HG02870 (cell line): ENCODE measurements around the gene NFKBIB.
"Not testable (repeated sequence)": the region's sequence is repeated elsewhere in the genome, so short reads cannot be mapped to it uniquely, and the experiment has no call there.

ENCODE experiments used
- ATAC-seq: cut with Tn5 transposase; IDR thresholded peaks from one replicate; pipeline ENCODE4 v1.9.1; 2021; ENCODE audit warnings: mild to moderate bottlenecking, moderate library complexity; ENCODE audit not compliant: unreplicated experiment

Gene NFKBIB

DNA sequence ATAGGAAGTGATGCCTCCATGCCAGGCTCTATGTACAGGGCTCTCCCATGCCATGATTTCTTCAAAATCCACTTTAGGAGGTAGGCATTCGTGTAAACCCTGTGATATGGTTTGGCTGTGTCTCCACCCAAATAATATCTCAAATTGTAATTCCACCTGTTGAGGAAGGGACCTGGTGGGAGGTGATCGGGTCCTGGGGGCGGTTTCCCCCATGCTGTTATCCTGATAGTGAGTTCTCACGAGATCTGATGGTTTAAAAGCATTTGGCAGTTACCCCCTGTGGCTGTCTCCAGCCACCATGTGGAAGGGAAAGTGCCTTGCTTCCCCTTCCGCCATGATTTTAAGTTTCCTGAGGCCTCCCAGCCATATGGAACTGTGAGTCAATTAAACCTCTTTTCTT, 22.7 kb downstream of the NFKBIB start:
- ATAC-seq = no peak

DNA sequence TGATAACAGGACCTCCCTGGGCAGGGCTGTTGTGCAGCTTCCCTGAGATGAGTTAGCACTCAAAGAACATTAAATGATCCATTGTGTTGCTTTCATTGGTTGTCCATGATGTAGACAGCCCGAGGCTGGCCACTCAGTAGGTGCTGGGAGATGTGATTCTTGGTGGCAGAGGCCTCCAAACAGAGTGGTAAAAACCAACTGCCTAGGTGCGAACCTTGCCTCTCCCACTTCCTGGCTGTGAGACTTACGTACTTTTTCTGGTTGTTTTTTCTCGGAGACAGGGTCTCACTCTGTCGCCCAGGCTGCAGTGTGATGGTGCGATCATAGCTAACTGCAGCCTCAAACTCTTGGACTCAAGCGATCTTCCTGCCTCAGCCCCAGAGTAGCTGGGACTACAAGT, 24.6 kb downstream of the NFKBIB start:
- ATAC-seq = no peak

DNA sequence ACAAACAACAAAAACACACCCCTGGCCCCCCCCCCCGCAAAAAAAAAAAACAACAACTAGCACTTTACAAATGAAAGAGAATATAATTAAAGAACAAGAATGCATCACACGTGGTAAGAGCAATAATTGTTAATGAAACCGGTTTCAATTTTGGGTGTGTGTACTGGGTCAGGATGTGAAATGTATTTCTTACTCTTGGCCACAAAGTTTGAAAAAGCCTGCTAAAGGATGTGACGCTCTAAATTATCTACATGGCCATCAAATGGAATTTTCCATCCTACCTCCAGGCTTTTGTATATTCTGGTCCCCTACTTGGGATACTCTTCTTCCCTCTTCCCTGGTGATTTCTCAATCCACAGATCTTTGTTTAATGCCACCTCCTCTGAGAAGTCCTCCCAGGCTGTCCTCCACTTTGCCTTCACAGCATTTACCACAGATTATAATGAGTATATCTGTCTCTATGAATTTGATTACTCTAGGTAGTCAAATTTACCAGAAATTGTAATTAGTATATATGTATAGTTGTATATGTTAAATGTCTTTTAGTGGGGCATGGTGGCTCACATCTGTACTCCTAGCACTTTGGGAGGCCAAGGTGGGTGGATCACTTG, 28.7 kb downstream of the NFKBIB start:
- ATAC-seq = no peak

DNA sequence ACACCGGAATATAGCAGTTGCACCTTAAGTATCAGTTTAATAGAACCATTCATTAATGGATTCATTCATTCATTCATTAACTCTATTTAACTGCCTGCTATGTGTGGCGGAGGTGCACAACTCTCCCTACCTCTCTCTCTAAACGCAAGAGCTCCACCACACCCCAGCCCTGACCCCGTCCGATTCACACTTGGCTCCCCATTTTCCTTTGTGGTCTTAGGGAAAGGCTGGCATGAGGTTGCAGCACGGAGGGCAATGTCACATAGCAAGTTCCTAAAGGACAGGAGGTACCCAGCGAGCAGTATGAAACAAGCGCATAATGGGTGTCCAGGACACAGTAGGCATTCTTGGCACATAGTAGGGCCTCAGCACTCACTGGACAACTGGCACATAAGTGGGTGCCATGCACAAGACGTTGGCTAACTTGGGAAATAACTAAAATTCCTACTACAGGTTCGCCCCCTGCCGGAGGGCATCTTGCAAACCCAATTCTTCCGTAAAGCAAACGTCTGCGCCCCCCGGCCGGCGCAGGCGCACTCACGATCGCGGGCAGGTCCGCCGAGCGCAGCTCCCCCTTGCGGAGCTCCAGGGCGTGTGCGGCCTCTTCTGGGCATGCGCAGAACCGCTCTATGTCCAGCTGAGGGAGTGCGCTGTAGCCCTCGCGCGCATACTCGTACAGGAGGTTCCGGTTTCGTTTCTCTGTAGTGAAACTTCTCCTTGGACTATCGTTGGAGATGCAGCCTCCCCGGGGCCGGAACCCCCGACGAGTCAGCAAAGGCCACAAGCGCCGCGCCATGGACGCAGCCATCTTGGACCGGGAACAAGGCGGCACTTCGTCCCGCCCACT, 30.4 kb downstream of the NFKBIB start, which contains the start of gene SARS2:
SARS2 (minus strand) TSS at position 835 of the 847 bp plus-strand sequence; CDS start at position 808, 27 bp downstream.
- peak; percentile 68 for ATAC-seq

DNA sequence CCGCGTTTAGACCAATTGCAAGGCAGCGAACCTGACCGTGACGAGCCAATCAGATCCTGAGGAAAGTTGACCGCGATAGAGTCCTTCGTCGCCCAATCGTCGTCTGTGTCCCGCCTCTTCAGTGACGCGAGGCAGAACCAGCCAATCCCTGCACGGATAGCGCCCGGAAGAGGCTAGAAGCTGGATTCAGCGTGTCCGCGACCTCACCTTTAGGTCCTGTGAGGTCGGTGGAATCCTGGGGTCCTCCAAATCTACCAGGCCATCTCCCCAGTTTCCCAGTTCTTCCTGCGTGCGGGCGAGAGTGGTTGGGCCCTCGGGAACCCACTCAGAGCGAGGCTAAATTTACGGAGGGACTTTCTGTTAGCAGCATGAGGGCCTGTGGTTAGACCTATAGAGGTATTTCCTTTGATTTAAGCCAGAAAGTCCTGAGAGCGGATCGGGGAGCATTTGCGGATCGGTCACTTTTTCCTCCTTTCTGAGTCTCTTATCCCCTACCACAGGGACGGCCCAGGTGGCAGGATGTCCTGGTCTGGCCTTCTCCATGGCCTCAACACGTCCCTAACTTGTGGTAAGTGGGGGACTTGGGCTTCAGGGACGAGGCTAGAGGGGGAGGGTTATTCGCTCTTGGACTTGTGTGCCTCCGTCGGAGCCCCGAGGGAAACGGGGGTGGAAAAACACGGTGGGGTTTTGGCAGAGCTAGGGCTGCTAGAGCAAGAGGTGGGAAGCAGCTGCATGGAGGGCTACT, 31.2 kb downstream of the NFKBIB start, which contains the start of gene MRPS12:
MRPS12 (plus strand) TSS at position 169 of the 745 bp plus-strand sequence; CDS start at position 520, 351 bp downstream.
- peak; percentile 92 for ATAC-seq

DNA sequence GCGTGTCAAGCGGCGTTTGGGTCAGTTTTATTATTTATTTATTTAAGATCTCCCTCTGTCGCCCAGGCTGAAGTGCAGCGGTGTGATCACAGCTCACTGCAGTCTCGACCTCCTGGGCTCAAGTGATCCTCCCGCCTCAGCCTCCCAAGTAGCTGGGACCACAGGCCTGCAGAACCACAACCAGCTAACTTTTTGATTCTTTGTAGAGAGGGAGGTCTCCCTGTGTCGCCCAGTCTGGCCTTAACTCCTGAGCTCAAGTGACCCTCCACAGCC, 31.7 kb downstream of the NFKBIB start:
- ATAC-seq = no peak

DNA sequence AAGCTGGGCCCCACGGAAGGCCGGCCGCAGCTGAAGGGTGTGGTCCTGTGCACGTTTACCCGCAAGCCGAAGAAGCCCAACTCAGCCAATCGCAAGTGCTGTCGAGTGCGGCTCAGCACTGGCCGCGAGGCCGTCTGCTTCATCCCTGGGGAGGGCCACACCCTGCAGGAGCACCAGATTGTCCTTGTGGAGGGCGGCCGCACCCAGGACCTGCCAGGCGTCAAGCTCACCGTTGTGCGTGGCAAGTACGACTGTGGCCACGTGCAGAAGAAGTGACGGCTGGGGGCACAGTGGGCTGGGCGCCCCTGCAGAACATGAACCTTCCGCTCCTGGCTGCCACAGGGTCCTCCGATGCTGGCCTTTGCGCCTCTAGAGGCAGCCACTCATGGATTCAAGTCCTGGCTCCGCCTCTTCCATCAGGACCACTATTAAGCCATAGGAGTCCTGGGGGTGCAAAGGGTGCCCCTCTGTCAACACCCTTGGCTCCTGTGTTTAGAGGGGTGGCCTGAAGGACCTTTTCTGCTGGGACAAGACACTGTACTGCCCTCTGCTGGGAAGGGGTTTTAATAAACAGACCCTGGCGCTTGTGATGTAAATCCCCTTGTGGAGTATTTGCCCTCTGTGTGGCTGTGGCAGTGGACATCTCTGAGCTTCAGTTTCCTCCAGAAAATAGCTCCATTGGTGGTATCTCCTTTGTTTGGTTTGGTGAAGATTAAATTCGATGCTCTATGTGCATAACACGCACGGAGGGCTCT, 32.8 kb downstream of the NFKBIB start:
- ATAC-seq = no peak

DNA sequence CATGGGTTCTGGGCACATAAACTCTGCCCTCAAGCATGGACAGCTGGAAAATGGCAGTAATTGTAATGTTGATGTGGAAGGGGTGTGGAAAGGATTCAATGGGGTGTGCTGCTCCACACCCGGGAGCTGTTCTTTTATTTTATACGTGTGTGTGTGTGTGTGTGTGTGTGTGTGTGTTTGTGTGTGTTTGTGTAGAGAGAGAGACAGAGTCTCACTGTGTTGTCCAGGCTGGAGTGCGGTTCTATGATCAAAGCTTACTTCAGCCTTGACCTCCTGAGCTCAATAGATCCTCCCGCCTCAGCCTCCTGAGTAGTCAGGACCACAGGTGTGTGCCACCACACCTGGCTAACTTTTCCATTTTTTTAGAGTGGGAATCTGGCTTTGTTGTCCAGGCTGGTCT, 33.8 kb downstream of the NFKBIB start:
- no peak for ATAC-seq

DNA sequence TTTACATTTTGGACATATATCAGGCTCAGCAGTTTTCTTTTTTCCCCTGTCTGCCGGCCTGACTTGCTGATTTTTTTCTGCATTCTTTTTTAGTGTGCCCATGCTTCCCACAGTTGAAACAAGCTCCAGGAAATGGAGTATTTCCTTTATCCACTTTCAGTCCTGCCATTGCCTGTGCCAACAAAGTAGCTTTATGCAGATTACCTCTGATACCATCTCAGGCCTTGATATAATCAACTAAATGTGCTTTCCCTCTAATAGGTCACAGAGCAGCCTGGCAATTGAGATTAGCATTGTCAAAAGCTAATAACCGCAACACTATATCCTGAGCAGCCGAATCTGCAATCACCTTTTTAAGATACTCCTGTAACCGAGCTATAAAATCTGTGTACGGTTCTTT, 40.2 kb downstream of the NFKBIB start:
- no peak for ATAC-seq

DNA sequence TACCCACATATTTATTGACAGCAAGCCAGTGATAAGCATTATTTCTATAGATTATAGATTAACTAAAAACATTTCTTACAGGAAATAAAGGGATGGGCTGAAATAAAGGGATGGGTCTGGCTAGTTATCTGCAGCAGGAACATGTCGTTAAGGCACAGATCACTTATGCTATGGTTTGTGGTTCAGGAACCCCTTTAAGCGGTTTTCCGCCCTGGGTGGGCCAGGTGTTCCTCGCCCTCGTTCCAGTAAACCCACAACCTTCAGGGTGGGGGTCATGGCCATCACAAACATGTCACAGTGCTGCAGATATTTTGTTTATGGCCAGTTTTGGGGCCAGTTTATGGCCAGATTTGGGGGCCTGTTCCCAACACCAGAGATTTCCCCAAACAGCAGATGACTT, 41.7 kb downstream of the NFKBIB start:
- not testable (repeated sequence) for ATAC-seq

DNA sequence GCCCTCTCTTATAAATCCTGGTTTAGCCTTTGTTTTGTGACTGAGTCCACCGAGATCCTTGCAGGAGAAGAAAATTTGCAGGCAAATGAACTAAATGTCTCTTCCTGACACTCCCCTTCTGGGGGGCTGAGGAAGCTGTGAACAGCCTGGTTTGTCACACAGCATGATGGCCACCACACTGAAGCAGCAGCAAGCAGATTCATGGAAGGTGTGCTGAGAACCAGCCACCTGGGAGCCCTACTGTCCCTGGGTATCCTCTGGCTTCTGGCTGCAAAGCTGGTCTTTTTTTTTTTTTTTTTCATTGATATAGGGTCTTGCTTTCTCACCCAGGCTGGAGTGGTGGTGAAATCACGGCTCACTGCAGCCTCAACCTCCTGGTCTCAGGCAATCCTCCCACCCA, 42.2 kb downstream of the NFKBIB start:
- no peak for ATAC-seq

DNA sequence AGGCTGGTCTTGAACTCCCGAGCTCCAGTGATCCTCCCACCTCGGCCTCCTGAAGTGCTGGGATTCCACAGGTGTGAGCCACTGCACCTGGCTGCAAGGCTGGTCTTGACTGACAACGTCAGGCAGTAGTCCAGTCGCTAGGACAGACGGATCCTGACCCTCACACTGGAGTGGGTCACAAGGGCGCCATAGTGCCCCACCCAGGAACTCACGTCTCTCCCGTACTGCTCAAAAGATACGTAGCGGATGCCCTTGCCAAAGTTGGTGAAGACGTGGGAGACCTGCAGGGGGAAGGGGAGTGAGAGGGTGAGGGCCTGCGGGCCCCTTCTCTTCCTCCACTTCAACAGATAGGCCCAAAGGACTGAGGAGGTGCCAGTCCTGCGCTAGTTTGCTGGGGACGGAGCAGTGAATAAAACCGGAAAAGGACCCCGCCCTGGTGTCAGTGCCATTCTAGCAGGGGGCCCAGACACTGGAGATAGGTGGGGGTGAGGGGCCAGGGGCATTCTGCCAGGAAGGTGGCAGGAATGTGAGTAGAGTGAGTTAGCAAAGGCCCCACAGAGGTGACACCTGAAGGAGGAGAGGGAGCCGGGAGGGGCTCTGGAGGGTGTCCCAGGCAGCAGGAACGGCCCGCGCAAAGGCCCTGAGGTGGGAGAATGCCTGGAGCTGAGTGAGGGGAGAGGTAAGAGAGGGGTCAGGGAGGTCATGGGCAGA, 42.9 kb downstream of the NFKBIB start:
- no peak for ATAC-seq

DNA sequence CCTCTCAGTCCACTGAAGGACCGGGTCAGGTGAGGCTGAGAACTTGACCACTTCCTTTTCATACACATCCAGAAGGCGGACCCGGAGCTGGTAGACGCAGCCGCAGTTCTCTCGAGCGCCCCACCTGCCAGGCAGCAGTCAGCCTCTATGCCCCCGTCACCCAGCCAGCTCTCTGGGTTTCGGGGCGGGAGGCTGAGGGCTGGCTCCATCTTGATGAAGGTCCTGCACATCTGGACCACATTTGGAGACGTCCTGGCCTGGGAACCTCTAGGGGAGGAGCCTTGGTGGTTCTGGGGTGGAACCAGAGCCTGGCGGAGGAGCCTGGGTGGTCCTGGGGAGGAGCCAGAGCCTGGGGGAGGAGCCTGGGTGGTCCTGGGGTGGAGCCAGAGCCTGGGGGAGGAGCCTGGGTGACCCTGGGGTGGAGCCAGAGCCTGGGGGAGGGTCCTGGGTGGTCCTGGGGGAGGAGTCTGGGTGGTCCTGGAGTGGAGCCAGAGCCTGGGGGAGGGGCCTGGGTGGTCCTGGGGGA, 45.3 kb downstream of the NFKBIB start:
- no peak for ATAC-seq

DNA sequence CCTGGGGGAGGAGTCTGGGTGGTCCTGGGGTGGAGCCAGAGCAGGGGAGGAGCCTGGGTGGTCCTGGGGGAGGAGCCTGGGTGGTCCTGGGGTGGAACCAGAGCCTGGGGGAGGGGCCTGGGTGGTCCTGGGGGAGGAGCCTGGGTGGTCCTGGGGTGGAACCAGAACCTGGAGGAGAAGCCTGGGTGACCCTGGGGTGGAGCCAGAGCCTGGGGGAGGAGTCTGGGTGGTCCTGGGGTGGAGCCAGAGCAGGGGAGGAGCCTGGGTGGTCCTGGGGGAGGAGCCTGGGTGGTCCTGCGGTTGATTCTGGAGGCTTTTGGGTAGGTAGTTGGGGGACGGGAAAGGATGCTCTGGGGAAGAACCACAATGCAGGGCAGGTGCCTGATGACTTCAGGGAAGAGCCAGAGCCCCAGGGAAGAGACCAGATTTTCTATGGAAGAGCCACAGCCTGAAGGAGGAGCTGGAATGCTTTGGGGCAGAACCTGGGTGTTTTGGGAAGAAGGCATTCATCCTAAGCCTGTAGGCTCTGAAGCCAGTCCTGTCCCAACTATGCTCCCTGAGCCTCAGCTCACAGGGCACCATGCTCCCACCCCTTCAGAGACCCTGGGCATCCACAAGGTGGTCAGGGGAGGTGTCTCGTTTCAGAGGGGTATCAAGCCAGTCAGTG, 45.9 kb downstream of the NFKBIB start:
- no peak for ATAC-seq

DNA sequence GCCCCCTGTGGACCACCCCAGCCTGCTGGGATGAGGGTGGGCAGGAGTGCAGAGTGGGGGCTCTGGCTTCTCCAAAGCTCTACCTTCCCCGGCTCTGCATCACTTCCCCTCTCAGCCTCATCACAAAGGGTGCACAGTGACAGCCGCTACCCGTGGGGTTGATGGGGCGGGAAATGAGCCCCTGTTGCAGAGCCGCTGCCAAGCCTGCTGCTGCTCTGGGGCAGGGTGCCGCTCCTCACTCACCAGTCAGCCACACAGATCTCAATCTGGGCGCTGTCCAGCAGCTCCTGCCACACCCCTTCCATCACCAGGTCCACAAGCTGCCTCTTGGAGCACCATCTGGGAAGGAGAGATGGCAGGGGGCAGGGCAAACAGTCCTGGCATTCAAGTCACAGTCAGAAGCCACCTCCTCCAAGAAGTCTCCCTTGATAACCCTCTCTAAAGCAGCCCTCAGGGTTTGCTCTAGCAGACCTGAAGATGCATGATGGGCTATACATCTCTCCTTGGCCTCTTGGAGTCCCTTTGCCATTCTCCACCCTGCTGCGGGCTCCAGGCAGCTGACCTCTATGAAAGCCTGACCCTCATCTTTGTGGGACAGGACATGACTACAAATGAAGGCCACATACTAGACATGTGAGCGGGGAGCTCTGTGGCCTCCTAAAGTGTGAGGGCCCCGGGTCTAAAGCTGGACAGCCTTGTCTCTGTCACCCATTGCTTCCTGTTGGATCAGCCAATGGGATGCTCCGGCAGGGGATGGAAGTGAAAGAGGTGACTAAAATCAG, 46.7 kb downstream of the NFKBIB start:
- ATAC-seq = no peak

DNA sequence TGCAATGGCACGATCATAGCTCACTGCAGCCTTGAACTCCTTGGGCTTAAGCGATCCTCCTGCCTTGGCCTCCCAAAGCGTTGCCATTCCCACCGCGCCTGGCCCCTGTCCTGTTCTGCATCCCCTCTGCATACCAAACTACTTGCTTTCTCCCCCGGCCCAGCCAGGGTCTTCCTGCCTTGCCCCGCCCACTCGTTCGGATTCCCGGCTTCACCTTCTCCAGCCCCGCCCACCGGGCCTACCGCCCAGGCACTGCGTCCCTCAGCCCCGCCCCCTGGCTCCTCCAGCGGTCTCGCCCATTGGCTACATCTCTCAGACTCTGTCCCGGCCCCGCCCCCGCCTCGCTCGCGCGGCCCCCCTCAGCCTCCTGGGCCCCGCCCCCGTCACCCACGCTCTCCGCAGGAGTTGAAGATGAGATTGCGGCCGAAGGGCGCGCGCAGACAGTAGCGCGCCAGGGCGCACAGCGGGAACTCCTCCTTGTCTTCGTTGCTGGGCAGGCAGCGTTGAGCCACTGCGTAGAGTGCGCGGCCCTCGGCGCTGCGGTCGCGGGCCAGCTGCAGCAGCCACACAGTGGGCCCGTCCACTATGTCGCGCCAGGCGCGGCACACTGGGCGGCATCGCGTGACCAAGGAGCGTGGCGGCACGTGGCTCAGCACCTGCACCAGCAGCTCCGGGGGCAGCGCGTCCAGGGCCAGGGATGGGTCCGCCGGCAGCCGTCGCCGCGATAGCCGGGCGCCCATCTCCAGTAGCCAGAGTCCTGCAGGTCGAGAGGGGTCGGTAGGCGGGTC, 50.0 kb downstream of the NFKBIB start:
- no peak for ATAC-seq

DNA sequence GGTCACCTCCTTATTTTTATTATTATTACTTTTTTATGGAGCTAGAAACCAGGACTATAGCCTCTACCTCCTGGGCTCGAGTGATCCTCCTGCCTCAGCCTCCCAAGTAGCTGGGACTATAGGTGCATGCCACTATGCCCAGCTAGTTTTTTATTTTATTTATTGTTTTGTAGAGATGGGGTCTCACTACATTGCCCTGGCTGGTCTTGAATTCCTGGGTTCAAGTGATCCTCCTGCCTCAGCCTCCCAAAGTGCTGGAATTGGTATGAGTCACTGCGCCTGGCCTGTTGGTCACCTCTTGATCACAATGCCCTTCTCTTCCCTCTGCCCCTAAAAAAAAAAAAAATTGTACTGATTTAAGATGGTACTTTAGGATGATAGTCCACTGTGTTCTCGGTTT, 51.4 kb downstream of the NFKBIB start:
- ATAC-seq = no peak
